Activated CD8-positive, alpha-beta T cell treated with anti-CD3 and anti-CD28 coated beads for 36 hours (primary cell): ENCODE measurements around the gene PPP1R16B. TPM values are rescaled to one million over a fixed set of nuclear protein-coding genes. Genes with fewer than 3 reads are reported as not detected.

ENCODE experiments used
- ATAC-seq: fragments of 200-7000 bp; cut with Tn5 transposase; one replicate; pipeline ENCODE4 v1.10.0; 2021; ENCODE audit warnings: mild to moderate bottlenecking, moderate library complexity
- CTCF ChIA-PET: fragments of 350-600 bp; sonication (Branson Sonifier 250); formaldehyde crosslinking; loops from one replicate; lab custom pipeline; 2021; ENCODE audit warnings: antibody characterized with exemption; lab: Charles Lee
- POLR2A ChIA-PET: fragments of 350-600 bp; sonication (Branson Sonifier 250); formaldehyde crosslinking; loops from one replicate; lab custom pipeline; 2021; ENCODE audit warnings: antibody characterized with exemption; lab: Charles Lee
- DNase-seq: peaks from one replicate; pipeline ENCODE4 v3.0.0-alpha.2; 2020
- H3K27ac Mint-ChIP-seq: one replicate; pipeline ENCODE4 v1.8.0; 2021; ENCODE audit warnings: mild to moderate bottlenecking, mixed read lengths
- H3K27me3 Mint-ChIP-seq: one replicate; pipeline ENCODE4 v1.8.0; 2021; ENCODE audit warnings: mixed read lengths
- H3K36me3 Mint-ChIP-seq: one replicate; pipeline ENCODE4 v1.8.0; 2021; ENCODE audit warnings: low read depth, mixed read lengths
- H3K4me1 Mint-ChIP-seq: one replicate; pipeline ENCODE4 v1.8.0; 2021; ENCODE audit warnings: low read depth, mixed read lengths
- H3K4me3 Mint-ChIP-seq: one replicate; pipeline ENCODE4 v1.8.0; 2021; ENCODE audit warnings: mild to moderate bottlenecking, moderate library complexity, mixed read lengths
- H3K9me3 Mint-ChIP-seq: one replicate; pipeline ENCODE4 v1.8.0; 2021; ENCODE audit warnings: mixed read lengths
- CTCF ChIP-seq: fragments of 200-600 bp; IDR thresholded peaks from one replicate; pipeline ENCODE4 v1.8.0; 2022; ENCODE audit warnings: antibody characterized with exemption, mild to moderate bottlenecking
- intact Hi-C: fragments of 100-400 bp; cut with micrococcal nuclease; formaldehyde crosslinking; loops from one replicate; pipeline ENCODE4 v1.10.0; 2022
- total RNA-seq, 2 experiments: library from RNA; stranded (reverse); gene quantifications; one replicate each; pipeline ENCODE4 v1.2.3, GENCODE V29; 2021

PPP1R16B gene
- total RNA-seq, 2 experiments from 2014 or later: 74.9 to 81.4 TPM

- peaks cover 19% of the 10 kb centered on the region for H3K4me1 Mint-ChIP-seq
Observed at GRCh38 chr20:38932457-38933120, 127.1 kb downstream of the PPP1R16B start.

GRCh38 chr20:38934530-38934929, 129.0 kb downstream of the PPP1R16B start:
- ChIA-PET CTCF (interaction anchor here (1.6 kb wide), 1 partner anchor 115 kb away, joined by 5 read pairs; no protein-coding TSS in a partner anchor), POLR2A (interaction anchor here (1.0 kb wide), 1 partner anchor 28 kb away, joined by 3 read pairs; the partner anchor contains the start of gene DHX35)
- TF ChIP-seq CTCF: no peak
- intact Hi-C loops: no loop called here
- Mint-ChIP-seq H3K4me1 (peaks cover 6% of the 10 kb centered on the region), H3K36me3 (peaks cover 5% of the 10 kb centered on the region), H3K9me3 (no peaks in the 10 kb centered on the region), H3K4me3 (no peak overlapping the region), H3K27me3 (no peaks in the 10 kb centered on the region), H3K27ac (no peak overlapping the region)
- ATAC-seq: no peak
- no peak for DNase-seq

More at GRCh38 chr20:38932457-38933120, 127.1 kb downstream of the PPP1R16B start:
- intact Hi-C loops: no loop called here
- POLR2A ChIA-PET: interaction anchor here (0.9 to 1.3 kb wide), 3 partner anchors 10 to 117 kb away, joined by 3 read pairs; no protein-coding TSS in a partner anchor
- DNase-seq (no peak), ATAC-seq (no peak)
- H3K36me3 Mint-ChIP-seq: peaks cover 12% of the 10 kb centered on the region
- H3K4me3 Mint-ChIP-seq: no peak overlapping the region
- H3K27me3 Mint-ChIP-seq: no peaks in the 10 kb centered on the region
- no peaks in the 10 kb centered on the region for H3K9me3 Mint-ChIP-seq
- CTCF ChIA-PET: interaction anchor here (0.9 to 2.0 kb wide), 2 partner anchors 116 to 118 kb away, joined by 3 to 6 read pairs; no protein-coding TSS in a partner anchor
- H3K27ac Mint-ChIP-seq: no peak overlapping the region
- no peak for TF ChIP-seq CTCF

- intact Hi-C loops: no loop called here
- DNase-seq (no peak), ATAC-seq (no peak)
- Mint-ChIP-seq H3K27me3 (no peaks in the 10 kb centered on the region), H3K36me3 (peaks cover 5% of the 10 kb centered on the region), H3K4me1 (no peaks in the 10 kb centered on the region), H3K27ac (no peak overlapping the region), H3K9me3 (no peaks in the 10 kb centered on the region), H3K4me3 (no peak overlapping the region)
- POLR2A ChIA-PET: no interaction called here
- CTCF ChIA-PET: no interaction called here
- no peak for TF ChIP-seq CTCF
Observed at GRCh38 chr20:38935285-38935684, 129.8 kb downstream of the PPP1R16B start.

- DNase-seq (no peak), ATAC-seq (no peak)
- TF ChIP-seq CTCF: no peak
- Mint-ChIP-seq H3K4me1 (no peaks in the 10 kb centered on the region), H3K36me3 (peaks cover 7% of the 10 kb centered on the region), H3K27ac (no peak overlapping the region), H3K9me3 (no peaks in the 10 kb centered on the region), H3K4me3 (no peak overlapping the region), H3K27me3 (no peaks in the 10 kb centered on the region)
- ChIA-PET CTCF (interaction anchor here (1.2 to 1.3 kb wide), 2 partner anchors 10 to 25 kb away, joined by 3 to 5 read pairs; partner anchors contain the start of gene FAM83D), POLR2A (interaction anchor here (1.7 kb wide), 1 partner anchor 9 kb away, joined by 7 read pairs; no protein-coding TSS in a partner anchor)
- intact Hi-C loops: no loop called here
Observed at GRCh38 chr20:38935967-38936407, 130.5 kb downstream of the PPP1R16B start.

- POLR2A ChIA-PET: interaction anchor here (1.5 to 1.7 kb wide), 2 partner anchors 9 to 10 kb away, joined by 4 to 7 read pairs; no protein-coding TSS in a partner anchor
- Mint-ChIP-seq H3K4me1 (no peaks in the 10 kb centered on the region), H3K36me3 (peaks cover 16% of the 10 kb centered on the region), H3K9me3 (no peaks in the 10 kb centered on the region), H3K27ac (no peak overlapping the region), H3K4me3 (no peak overlapping the region), H3K27me3 (no peaks in the 10 kb centered on the region)
- TF ChIP-seq CTCF: no peak
- intact Hi-C loops: no loop called here
- DNase-seq (no peak), ATAC-seq (no peak)
- CTCF ChIA-PET: interaction anchor here (0.5 to 1.3 kb wide), 3 partner anchors 11 to 132 kb away, joined by 3 to 5 read pairs (median 3); partner anchors contain the start of gene FAM83D
Observed at GRCh38 chr20:38937000-38937399, 131.5 kb downstream of the PPP1R16B start.
